HepG2 (cell line): ENCODE measurements around the gene CLRN2. TPM values are rescaled to one million over a fixed set of nuclear protein-coding genes. Genes with fewer than 3 reads are reported as not detected.

Experiments used
- CCAR2 ChIP-seq: fragments of 200-400 bp; formaldehyde crosslinking; optimal IDR thresholded peaks from 2 replicates; pipeline ENCODE3; 2018; ENCODE audit warnings: low read depth, mild to moderate bottlenecking, low read length, moderate library complexity
- IRX3 ChIP-seq: sonication (generic); formaldehyde crosslinking; IDR thresholded peaks from 2 replicates; pipeline ENCODE4 v1.8.1; 2023; ENCODE audit warnings: mild to moderate bottlenecking, low read depth, missing genetic modification reagents, borderline replicate concordance
- MZF1 ChIP-seq: sonication (generic); formaldehyde crosslinking; IDR thresholded peaks from 2 replicates; pipeline ENCODE4 v1.8.1; 2023; ENCODE audit warnings: mild to moderate bottlenecking, missing genetic modification reagents, borderline replicate concordance
- RBFOX2 ChIP-seq: fragments of 200-400 bp; formaldehyde crosslinking; IDR thresholded peaks from 2 replicates; pipeline ENCODE4 v1.6.1; 2017; ENCODE audit warnings: low read depth, mild to moderate bottlenecking, low read length
- TAF1 ChIP-seq: sonication (generic); formaldehyde crosslinking; IDR thresholded peaks from 2 replicates; pipeline ENCODE4 v1.4.0; 2020; ENCODE audit warnings: missing genetic modification reagents
- ZC3H4 ChIP-seq: sonication (generic); formaldehyde crosslinking; IDR thresholded peaks from 2 replicates; pipeline ENCODE4 v1.4.0; 2020; ENCODE audit warnings: missing genetic modification reagents, borderline replicate concordance
- ZFP41 ChIP-seq: sonication (generic); formaldehyde crosslinking; IDR thresholded peaks from 2 replicates; pipeline ENCODE4 v1.4.0; 2020; ENCODE audit warnings: mild to moderate bottlenecking, missing genetic modification reagents, borderline replicate concordance
- ZNF230 ChIP-seq: sonication (generic); formaldehyde crosslinking; IDR thresholded peaks from 2 replicates; pipeline ENCODE4 v1.4.0; 2020; ENCODE audit warnings: mild to moderate bottlenecking, missing genetic modification reagents
- ZNF234 ChIP-seq: sonication (generic); formaldehyde crosslinking; conservative IDR thresholded peaks from 2 replicates; pipeline ENCODE4 v1.5.1; 2020; ENCODE audit warnings: mild to moderate bottlenecking, missing genetic modification reagents
- ZNF747 ChIP-seq: sonication (generic); formaldehyde crosslinking; IDR thresholded peaks from 2 replicates; pipeline ENCODE4 v1.8.1; 2023; ENCODE audit warnings: missing genetic modification reagents, mild to moderate bottlenecking, borderline replicate concordance
- ZNF788 ChIP-seq: sonication (generic); formaldehyde crosslinking; IDR thresholded peaks from 2 replicates; pipeline ENCODE4 v1.5.0; 2020; ENCODE audit warnings: mild to moderate bottlenecking, missing genetic modification reagents, borderline replicate concordance
- ZNF792 ChIP-seq: IDR thresholded peaks from 2 replicates; pipeline ENCODE4 v1.6.1; 2016
- polyA plus RNA-seq, 8 experiments: library from polyadenylated mRNA; depleted of rRNA in 3 of 8; stranded (reverse) in 7 of 8; unstranded in 1 of 8; fragments of >200 nt; fragmentation: Illumina TruSeq in 4 of 8; extraction: Trizol in 4 of 8; gene quantifications; 2 replicates each; pipeline versions ENCODE4 v1.2.1 to v1.2.3, GENCODE V29; 2011 to 2016; ENCODE audit warnings: low read depth in 4 of 8, missing spikeins in 1 of 8, mixed read lengths in 1 of 8; ENCODE audit not compliant: insufficient read depth in 1 of 8
- total RNA-seq, 5 experiments: library from RNA; depleted of rRNA; stranded (reverse); fragments of >200 nt; fragmentation: Illumina TruSeq; extraction: Trizol; gene quantifications; 2 replicates each; pipeline ENCODE4 v1.2.3, GENCODE V29; 2016; ENCODE audit warnings: low read depth in 1 of 5
- TF ChIP-seq, protein P1 (sequence below): sonication (generic); formaldehyde crosslinking; IDR thresholded peaks from 2 replicates; pipeline ENCODE4 v1.8.1; 2023; ENCODE audit warnings: mild to moderate bottlenecking, missing genetic modification reagents
- TF ChIP-seq, protein P2 (sequence below): sonication (generic); formaldehyde crosslinking; conservative IDR thresholded peaks from 2 replicates; pipeline ENCODE4 v1.8.0; 2022; ENCODE audit warnings: mild to moderate bottlenecking, moderate library complexity, missing genetic modification reagents
- TF ChIP-seq, protein P3 (sequence below): sonication (generic); formaldehyde crosslinking; IDR thresholded peaks from 2 replicates; pipeline ENCODE4 v1.5.0; 2020; ENCODE audit warnings: missing genetic modification reagents
- TF ChIP-seq, protein P4 (sequence below): IDR thresholded peaks from 2 replicates; pipeline ENCODE4 v1.6.1; 2016; ENCODE audit warnings: missing genetic modification reagents, missing compliant biosample characterization
- TF ChIP-seq, protein P5 (sequence below): sonication (generic); formaldehyde crosslinking; IDR thresholded peaks from 2 replicates; pipeline ENCODE4 v1.5.0; 2020; ENCODE audit warnings: missing genetic modification reagents
- TF ChIP-seq, protein P6 (sequence below): sonication (generic); formaldehyde crosslinking; IDR thresholded peaks from 2 replicates; pipeline ENCODE4; 2020; ENCODE audit warnings: missing genetic modification reagents, mild to moderate bottlenecking, borderline replicate concordance

Gene CLRN2
- total and polyA plus RNA-seq, 2 of the 13 experiments (the other 11 are each of a cell fraction or from before 2014, with no cell fraction given), result not detected

DNA sequence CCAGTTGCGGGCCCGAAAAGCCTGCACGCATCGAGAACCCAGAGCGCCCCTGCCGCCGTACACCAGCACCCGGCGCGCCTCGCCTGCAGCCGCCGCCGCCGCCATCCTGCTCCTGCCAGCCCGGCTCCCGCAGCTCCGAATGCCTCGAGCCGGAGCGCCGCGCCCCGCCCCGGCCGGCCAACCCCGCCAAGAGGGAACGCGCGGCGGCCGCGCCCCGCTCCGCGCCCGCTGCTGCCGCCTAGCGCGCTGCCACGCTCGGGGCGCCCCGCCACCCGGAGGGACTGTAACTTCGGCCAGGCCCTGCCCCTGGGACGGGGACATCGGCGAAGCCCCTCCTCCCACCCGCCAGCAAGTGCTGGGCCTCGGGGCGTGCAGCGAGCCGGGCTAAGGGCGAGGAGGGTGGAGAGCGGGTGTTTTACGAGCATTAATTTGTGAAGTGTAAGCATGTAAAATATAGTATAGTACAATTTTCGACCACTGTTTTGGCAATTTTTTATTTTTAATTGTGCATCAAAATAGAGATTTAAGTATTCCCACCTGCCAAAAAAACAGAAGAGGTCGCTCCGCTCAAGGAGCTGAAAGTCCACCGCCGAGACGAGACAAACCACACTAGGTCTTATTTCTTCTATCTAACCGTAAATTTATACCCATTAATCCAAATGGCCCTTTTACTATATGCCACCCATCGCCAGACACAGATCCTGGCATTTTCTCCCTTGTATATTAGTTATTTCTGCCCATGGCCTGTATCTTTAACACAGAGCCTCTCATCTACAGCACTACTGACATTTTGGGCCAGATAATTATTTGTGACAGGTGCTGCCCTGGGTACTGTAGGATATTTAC is 2.8 kb upstream of the CLRN2 start, which contains the start of gene QDPR (continued):
- TF ChIP-seq IRX3 (CRISPR knock-in tag), result peak; percentile 67; the same call in 1 of the 2 replicates
- TF ChIP-seq, protein P1, sequence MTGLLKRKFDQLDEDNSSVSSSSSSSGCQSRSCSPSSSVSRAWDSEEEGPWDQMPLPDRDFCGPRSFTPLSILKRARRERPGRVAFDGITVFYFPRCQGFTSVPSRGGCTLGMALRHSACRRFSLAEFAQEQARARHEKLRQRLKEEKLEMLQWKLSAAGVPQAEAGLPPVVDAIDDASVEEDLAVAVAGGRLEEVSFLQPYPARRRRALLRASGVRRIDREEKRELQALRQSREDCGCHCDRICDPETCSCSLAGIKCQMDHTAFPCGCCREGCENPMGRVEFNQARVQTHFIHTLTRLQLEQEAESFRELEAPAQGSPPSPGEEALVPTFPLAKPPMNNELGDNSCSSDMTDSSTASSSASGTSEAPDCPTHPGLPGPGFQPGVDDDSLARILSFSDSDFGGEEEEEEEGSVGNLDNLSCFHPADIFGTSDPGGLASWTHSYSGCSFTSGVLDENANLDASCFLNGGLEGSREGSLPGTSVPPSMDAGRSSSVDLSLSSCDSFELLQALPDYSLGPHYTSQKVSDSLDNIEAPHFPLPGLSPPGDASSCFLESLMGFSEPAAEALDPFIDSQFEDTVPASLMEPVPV (CRISPR knock-in tag), result 0 out of 2 replicates have a peak, but pooled peaks have one; percentile 40
- peak; percentile 93 for TF ChIP-seq RBFOX2
- TF ChIP-seq, protein P2, sequence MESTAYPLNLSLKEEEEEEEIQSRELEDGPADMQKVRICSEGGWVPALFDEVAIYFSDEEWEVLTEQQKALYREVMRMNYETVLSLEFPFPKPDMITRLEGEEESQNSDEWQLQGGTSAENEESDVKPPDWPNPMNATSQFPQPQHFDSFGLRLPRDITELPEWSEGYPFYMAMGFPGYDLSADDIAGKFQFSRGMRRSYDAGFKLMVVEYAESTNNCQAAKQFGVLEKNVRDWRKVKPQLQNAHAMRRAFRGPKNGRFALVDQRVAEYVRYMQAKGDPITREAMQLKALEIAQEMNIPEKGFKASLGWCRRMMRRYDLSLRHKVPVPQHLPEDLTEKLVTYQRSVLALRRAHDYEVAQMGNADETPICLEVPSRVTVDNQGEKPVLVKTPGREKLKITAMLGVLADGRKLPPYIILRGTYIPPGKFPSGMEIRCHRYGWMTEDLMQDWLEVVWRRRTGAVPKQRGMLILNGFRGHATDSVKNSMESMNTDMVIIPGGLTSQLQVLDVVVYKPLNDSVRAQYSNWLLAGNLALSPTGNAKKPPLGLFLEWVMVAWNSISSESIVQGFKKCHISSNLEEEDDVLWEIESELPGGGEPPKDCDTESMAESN (CRISPR knock-in tag), result 0 out of 2 replicates have a peak, but pooled peaks have one; percentile 14
- TF ChIP-seq, protein P3, sequence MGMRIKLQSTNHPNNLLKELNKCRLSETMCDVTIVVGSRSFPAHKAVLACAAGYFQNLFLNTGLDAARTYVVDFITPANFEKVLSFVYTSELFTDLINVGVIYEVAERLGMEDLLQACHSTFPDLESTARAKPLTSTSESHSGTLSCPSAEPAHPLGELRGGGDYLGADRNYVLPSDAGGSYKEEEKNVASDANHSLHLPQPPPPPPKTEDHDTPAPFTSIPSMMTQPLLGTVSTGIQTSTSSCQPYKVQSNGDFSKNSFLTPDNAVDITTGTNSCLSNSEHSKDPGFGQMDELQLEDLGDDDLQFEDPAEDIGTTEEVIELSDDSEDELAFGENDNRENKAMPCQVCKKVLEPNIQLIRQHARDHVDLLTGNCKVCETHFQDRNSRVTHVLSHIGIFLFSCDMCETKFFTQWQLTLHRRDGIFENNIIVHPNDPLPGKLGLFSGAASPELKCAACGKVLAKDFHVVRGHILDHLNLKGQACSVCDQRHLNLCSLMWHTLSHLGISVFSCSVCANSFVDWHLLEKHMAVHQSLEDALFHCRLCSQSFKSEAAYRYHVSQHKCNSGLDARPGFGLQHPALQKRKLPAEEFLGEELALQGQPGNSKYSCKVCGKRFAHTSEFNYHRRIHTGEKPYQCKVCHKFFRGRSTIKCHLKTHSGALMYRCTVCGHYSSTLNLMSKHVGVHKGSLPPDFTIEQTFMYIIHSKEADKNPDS (CRISPR knock-in tag), result no peak
- TF ChIP-seq, protein P4, sequence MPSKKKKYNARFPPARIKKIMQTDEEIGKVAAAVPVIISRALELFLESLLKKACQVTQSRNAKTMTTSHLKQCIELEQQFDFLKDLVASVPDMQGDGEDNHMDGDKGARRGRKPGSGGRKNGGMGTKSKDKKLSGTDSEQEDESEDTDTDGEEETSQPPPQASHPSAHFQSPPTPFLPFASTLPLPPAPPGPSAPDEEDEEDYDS (CRISPR knock-in tag), result 0 out of 2 replicates have a peak, but pooled peaks have one; percentile 9
- TF ChIP-seq ZNF792 (CRISPR knock-in tag), result no peak
- TF ChIP-seq MZF1 (CRISPR knock-in tag), result no peak
- TF ChIP-seq ZFP41 (CRISPR knock-in tag), result no peak
- TF ChIP-seq TAF1 (CRISPR knock-in tag), result peak; percentile 78
- no peak for TF ChIP-seq ZNF234
- no peak for TF ChIP-seq ZNF747 (CRISPR knock-in tag)
- TF ChIP-seq, protein P5, sequence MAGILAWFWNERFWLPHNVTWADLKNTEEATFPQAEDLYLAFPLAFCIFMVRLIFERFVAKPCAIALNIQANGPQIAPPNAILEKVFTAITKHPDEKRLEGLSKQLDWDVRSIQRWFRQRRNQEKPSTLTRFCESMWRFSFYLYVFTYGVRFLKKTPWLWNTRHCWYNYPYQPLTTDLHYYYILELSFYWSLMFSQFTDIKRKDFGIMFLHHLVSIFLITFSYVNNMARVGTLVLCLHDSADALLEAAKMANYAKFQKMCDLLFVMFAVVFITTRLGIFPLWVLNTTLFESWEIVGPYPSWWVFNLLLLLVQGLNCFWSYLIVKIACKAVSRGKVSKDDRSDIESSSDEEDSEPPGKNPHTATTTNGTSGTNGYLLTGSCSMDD (CRISPR knock-in tag), result no peak
- TF ChIP-seq CCAR2, result no peak
- TF ChIP-seq, protein P6, sequence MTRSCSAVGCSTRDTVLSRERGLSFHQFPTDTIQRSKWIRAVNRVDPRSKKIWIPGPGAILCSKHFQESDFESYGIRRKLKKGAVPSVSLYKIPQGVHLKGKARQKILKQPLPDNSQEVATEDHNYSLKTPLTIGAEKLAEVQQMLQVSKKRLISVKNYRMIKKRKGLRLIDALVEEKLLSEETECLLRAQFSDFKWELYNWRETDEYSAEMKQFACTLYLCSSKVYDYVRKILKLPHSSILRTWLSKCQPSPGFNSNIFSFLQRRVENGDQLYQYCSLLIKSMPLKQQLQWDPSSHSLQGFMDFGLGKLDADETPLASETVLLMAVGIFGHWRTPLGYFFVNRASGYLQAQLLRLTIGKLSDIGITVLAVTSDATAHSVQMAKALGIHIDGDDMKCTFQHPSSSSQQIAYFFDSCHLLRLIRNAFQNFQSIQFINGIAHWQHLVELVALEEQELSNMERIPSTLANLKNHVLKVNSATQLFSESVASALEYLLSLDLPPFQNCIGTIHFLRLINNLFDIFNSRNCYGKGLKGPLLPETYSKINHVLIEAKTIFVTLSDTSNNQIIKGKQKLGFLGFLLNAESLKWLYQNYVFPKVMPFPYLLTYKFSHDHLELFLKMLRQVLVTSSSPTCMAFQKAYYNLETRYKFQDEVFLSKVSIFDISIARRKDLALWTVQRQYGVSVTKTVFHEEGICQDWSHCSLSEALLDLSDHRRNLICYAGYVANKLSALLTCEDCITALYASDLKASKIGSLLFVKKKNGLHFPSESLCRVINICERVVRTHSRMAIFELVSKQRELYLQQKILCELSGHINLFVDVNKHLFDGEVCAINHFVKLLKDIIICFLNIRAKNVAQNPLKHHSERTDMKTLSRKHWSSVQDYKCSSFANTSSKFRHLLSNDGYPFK, result no peak
- no peak for TF ChIP-seq ZC3H4
- TF ChIP-seq ZNF230 (CRISPR knock-in tag), result no peak
- no peak; the same call in 1 of the 2 replicates for TF ChIP-seq ZNF788 (CRISPR knock-in tag)
